NB4 (cell line): Measurements from ENCODE around the gene CATSPER3.

ENCODE experiments used
- CTCF ChIP-seq: IDR thresholded peaks from one replicate; pipeline ENCODE4 v1.5.1; 2012; ENCODE audit warnings: low read depth, low read length
- POLR2A ChIP-seq: IDR thresholded peaks from 2 replicates; pipeline ENCODE4 v1.6.1; 2011; ENCODE audit warnings: mild to moderate bottlenecking; ENCODE audit not compliant: insufficient read length; ENCODE audit errors: extremely low read depth

- TF ChIP-seq CTCF (no peak), POLR2A (no peak)
Observed at GRCh38 chr5:134997015-134997414, 29.3 kb downstream of the CATSPER3 start.
